Fibroblast of skin of abdomen (primary cell): Measurements from ENCODE around the gene IKZF2.

Experiments used
- DNase-seq: peaks from one replicate; pipeline ENCODE4 v3.0.0-alpha.2; 2013

Gene IKZF2

DNA sequence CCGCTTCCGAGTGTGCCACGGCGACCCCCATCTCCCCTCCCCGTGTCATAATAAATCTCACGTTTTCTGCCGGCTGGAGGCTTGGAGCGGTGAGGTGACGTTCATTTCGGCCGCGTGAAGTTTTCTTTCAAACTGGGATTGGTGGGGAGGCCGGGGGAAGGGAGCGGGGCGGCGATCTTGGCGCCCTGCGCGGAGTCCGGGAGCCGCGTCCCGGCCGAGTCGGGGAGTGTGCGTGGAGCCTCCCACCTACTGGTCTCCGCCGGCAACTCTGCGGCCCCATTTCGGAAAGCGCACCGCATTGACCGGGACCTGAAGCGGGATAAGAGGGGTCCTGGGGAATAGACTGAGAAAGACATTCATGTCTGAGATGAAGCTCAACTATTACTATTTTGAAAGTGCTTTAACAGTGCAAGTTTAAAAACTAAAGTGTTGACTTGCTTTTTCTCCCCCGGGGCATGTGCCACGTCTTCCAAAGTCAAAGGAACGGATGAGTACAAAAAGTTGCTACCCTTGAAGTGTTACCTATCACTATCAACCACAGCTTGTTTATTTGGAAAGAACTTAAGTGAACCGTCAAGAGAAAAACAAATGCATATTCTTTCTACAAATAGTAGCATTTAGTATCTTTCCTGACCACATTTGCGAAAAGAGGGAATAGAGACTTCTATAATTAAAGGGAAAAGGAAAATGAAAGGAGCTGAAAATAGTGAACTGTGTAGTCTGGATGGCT is 818 bp upstream of the IKZF2 start:
- DNase-seq: peak; percentile 60

GRCh38 chr2:213150315-213151097 is 906 bp downstream of the IKZF2 start:
- DNase-seq: no peak

DNA sequence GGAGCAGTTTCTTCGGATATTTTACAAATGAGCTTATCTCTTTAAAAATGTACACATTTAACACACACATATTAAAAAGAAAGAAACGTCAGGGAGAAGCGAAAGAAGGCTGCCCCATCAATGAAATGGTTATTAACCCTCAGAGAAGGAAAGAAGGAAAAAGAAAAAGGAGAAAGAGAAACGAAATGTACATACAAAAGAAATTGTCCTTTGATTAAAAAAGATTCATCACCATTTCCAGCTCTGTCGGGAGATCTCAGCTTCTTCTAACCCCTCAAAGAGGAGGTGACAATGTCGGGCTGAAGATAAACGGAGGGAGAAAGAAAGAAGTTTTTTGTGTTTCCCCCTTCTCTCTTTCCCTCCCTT is 1.5 kb downstream of the IKZF2 start:
- no peak for DNase-seq

GRCh38 chr2:213149294-213149875 is 2.0 kb downstream of the IKZF2 start:
- DNase-seq: no peak

DNA sequence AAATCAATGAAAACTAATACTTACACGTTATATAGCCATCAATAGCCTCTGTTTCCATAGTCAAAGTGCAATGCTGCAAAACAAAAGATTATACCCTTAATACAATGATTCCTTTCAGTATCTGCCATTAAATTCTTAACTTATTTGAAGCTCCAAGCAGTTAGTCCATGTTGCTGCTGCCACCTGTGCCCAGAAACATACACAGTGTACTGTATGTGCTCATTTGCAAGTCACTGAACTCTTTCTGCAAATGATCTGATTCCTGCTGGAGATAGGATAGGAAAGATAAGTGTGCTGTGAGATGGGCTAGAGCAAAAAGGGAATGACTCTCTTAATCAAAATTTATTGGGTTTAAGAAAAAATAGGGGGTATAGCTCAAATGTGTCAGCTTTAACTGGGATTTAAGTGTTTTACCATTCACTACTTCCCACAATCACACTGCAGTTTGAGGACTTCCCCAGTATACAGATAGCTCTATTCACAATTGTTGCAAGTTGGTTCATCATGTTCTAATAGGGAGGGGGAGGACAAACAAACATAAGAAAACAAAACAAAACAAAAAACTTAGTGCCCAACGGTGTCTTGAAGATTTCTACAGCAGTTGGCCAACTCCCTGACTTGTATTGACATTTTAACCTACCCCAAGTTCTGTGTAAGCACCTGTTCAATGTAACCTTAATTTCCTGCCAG is 2.7 kb downstream of the IKZF2 start:
- DNase-seq: no peak

GRCh38 chr2:213147538-213147937 is 3.9 kb downstream of the IKZF2 start:
- DNase-seq: no peak

- DNase-seq: no peak
These were observed 5.6 kb downstream of the IKZF2 start for GRCh38 chr2:213145715-213146242.

- no peak for DNase-seq
These were observed 14.3 kb downstream of the IKZF2 start for GRCh38 chr2:213137064-213137463.

DNA sequence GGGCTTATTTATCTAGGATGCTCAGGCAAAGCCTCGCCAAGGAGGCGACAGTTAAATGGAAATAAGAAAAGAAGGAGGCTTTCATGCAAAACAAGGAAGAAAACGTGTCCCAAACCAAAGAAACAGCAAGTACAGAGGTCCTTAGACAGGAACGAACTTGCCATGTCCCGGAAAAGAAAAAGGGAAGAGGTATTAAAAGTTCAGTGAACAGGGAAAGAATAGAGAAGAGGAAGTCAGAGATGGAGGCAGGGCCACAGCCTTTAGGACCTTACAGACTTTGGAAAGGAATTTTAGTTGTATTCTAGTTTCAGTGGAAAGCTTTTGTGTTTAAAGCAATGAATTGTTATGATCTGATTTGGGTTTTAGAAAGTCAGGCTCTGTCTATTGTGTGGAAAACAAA is 22.1 kb downstream of the IKZF2 start:
- no peak for DNase-seq

- DNase-seq: no peak
These were observed 25.6 kb downstream of the IKZF2 start for GRCh38 chr2:213125646-213126347.

DNA sequence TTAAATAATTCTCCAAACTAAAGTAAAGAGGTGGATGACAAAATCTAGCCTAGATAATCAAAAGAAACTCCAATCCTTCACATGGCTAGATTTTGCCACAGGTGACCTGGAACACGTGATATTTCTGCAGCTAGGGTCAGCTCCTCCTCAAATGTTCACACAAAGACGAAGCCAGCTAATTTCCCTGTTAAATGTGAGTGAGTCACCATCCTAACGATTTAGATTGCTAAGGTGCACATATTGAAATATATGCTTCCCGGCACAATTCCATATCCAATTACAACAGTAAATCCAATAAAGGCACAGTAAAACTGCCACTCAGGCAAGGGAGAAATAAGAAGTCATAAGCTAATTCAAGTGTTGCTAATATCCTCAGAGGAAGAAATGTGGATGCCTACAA is 28.7 kb downstream of the IKZF2 start:
- DNase-seq: no peak

GRCh38 chr2:213121690-213122089 is 29.7 kb downstream of the IKZF2 start:
- no peak for DNase-seq

- DNase-seq: peak; percentile 33
These were observed 32.2 kb downstream of the IKZF2 start for GRCh38 chr2:213119061-213119809.

DNA sequence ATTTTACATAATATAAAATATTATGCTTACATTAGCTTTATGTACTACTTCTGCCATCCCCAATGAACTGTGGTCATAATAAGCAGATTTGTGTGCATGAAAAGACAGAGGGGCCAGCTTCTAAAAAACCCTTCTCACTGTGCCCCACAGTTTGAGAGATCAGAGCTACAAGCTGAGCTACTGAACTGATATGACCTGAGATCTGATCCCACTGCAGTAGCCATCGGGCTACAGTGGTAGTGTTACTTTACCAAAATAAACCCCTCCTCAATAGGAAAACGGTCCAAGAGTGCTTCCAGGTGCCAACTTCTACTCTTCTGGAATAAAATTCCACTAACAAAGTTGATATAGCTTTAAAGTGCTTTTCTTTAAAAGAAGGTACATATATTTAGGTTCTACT is 43.1 kb downstream of the IKZF2 start:
- DNase-seq: no peak

- no peak for DNase-seq
These were observed 43.7 kb downstream of the IKZF2 start for GRCh38 chr2:213107728-213108127.

DNA sequence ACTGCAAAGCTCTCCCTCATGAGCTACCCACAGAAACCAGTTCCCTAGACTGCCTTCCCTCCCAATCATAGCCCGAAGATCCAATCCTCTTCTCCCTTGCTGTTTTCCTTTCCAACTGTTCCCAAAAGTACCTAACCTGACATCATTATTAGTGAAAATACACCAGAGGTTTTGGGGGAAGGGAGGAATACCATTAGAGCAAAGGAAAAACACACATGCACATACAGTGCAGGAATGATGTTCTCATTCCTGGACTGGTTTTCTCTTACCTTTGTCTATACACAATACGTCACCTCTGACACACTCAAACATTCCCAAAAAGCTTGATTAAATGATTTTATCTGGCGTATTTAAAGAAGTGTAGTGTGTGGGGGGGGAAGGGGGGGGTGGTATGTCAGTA is 46.2 kb downstream of the IKZF2 start:
- no peak for DNase-seq

- DNase-seq: no peak
These were observed 46.6 kb downstream of the IKZF2 start for GRCh38 chr2:213104903-213105202.

DNA sequence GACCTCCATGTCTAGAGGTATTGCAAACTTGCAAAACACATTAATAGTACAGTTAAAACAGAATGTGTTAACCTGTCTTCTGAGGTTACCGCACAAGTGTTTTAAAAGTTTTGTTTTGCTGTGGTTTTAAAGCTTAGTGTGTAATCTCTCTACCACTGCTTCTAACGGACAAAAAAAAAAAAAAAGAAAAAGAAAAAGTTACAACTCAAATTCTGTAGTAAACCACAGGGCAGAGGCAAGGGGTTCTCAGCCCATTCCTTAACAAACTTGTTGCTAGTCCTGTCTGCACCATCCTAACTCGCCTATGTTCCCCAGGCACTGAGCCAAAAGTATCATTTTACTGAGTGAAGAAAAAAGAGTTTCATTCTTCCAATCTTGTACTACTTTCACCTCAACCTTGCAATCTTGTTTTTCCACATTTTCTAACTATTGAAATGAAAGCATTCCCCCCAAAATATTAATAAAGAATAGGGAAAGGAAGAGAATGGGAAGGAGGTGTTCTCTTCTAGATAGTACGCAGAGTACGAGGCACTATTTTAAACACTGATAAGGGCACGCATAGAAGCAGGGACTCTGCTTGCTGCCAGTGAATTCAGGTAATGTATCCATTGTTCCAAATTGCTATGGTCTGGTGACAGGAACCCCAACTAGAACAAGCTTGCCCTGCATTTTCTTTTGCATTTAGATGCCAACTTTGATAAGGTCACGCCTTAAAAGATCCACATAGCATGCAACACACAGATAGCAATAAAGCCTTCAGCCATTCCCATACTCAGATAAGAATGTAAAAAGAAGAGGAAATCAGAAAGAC is 47.1 kb downstream of the IKZF2 start:
- DNase-seq: peak; percentile 19

DNA sequence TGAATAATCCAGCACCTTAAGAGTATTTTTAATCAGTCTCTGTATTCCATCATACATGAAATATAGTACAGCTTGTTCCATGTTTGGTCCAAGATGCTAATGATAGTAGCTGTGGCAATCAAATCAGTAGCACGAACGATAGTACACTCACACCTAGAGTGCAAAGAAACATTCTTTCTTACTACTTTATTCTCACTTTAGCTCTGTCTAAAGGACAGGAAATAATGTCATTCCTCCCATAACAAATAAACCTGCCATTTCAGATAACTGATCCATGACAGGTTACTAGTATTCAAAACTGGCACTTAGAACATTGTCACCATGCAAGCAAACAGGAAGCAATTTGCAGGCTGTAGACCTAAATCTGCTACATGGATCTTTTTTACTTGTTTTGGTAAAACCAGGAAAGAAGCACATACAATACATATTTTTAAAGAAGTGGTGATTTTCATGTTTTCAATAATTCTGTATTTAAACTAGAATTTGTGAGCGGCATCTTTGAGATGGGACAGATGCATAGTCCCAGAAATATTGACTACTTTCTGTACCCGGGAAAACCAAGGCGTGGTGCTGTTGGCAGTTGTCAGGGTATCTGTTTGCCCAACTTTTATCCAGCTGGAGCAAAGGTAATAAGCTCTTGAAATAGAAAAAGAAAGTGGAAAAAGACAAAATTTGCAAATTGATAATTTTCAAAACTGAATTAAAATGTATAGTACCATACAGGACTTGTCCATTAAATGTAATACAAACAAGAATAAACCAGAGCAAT is 49.5 kb downstream of the IKZF2 start:
- no peak for DNase-seq

DNA sequence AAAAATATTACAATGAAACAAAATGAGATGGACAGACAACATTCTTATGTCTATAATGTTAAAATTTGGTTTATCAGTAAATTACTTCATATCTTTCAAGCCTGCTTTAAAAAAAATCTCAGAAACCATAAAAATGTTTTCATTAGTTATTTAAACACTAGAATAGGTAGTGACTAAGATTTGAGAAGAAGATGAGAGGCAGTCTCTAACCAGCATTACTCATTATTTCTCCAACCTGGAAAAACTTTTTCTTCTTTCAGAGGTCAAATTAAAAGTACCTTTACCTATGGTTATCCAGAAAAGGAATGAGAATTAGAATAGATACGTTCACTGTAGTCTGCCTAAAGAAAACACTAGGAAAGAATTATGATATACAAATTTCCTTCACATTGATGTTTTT is 50.3 kb downstream of the IKZF2 start:
- no peak for DNase-seq
